ENCODE results near the gene DNAAF3.

The DNAAF3 gene

GRCh38 chr19:55169136-55169535 lies 2.7 kb upstream of the DNAAF3 start:
- TF ChIP-seq CTCF (conservative IDR thresholded peaks at IDR 0.05; ENCODE audit: low read depth, low read length) = no peak
- no peak for DNase-seq (ENCODE audit: low read depth)

GRCh38 chr19:55165952-55166529 lies 372 bp downstream of the DNAAF3 start:
- peak; percentile 84 for TF ChIP-seq CTCF (conservative IDR thresholded peaks at IDR 0.05; ENCODE audit: low read depth, low read length)
- H3K4me3 ChIP-seq (ENCODE audit: low read length) = peak overlapping the region; percentile 69
- no peak for DNase-seq (ENCODE audit: low read depth)

More at GRCh38 chr19:55169136-55169535, 2.7 kb upstream of the DNAAF3 start:
- no peak overlapping the region for H3K4me3 ChIP-seq (ENCODE audit: low read length)

GRCh38 chr19:55161571-55162322 lies 4.7 kb downstream of the DNAAF3 start:
- TF ChIP-seq CTCF (conservative IDR thresholded peaks at IDR 0.05; ENCODE audit: low read depth, low read length) = no peak
- DNase-seq (ENCODE audit: low read depth) = no peak
- H3K4me3 ChIP-seq (ENCODE audit: low read length) = no peak overlapping the region

- no peak for TF ChIP-seq CTCF (conservative IDR thresholded peaks at IDR 0.05; ENCODE audit: low read depth, low read length)
- H3K4me3 ChIP-seq (ENCODE audit: low read length) = no peak overlapping the region
- no peak for DNase-seq (ENCODE audit: low read depth)
These were observed 5.4 kb downstream of the DNAAF3 start for GRCh38 chr19:55160986-55161365.

- peak; percentile 96 for TF ChIP-seq CTCF (conservative IDR thresholded peaks at IDR 0.05; ENCODE audit: low read depth, low read length)
- DNase-seq (ENCODE audit: low read depth) = no peak
- H3K4me3 ChIP-seq (ENCODE audit: low read length) = no peak overlapping the region
These were observed 6.1 kb downstream of the DNAAF3 start for GRCh38 chr19:55160128-55160985.

- H3K4me3 ChIP-seq (ENCODE audit: low read length) = no peak overlapping the region
- TF ChIP-seq CTCF (conservative IDR thresholded peaks at IDR 0.05; ENCODE audit: low read depth, low read length) = no peak
- DNase-seq (ENCODE audit: low read depth) = no peak
These were observed 7.3 kb downstream of the DNAAF3 start for GRCh38 chr19:55158848-55159749.

Measured in retinal pigment epithelial cell (primary cell).